GM21576 (cell line): ENCODE results near the gene XRN1.
A peak's percentile ranks its signal among the peaks of the same experiment; 100 is the strongest.
"Not testable (repeated sequence)": the region's sequence is repeated elsewhere in the genome, so short reads cannot be mapped to it uniquely, and the experiment has no call there.

Experiments used
- ATAC-seq: cut with Tn5 transposase; IDR thresholded peaks from one replicate; pipeline ENCODE4 v1.9.1; 2021; ENCODE audit warnings: mild to moderate bottlenecking, moderate library complexity; ENCODE audit not compliant: unreplicated experiment

XRN1 gene

GRCh38 chr3:142439499-142440220, 8.2 kb downstream of the XRN1 start:
- not testable (repeated sequence) for ATAC-seq

- not testable (repeated sequence) for ATAC-seq
These were observed 9.7 kb downstream of the XRN1 start for GRCh38 chr3:142438096-142438495.

GRCh38 chr3:142436951-142437585, 10.8 kb downstream of the XRN1 start:
- no peak for ATAC-seq

GRCh38 chr3:142434503-142434902, 13.3 kb downstream of the XRN1 start:
- no peak for ATAC-seq

GRCh38 chr3:142433110-142433509, 14.7 kb downstream of the XRN1 start:
- no peak for ATAC-seq

GRCh38 chr3:142429582-142429981, 18.3 kb downstream of the XRN1 start:
- no peak for ATAC-seq

- no peak for ATAC-seq
These were observed 23.1 kb downstream of the XRN1 start for GRCh38 chr3:142424754-142425153.

GRCh38 chr3:142418926-142419592, 28.8 kb downstream of the XRN1 start:
- no peak for ATAC-seq

GRCh38 chr3:142417302-142417701, 30.5 kb downstream of the XRN1 start:
- ATAC-seq: no peak

- ATAC-seq: not testable (repeated sequence)
These were observed 47.3 kb downstream of the XRN1 start for GRCh38 chr3:142400537-142400936.

GRCh38 chr3:142394921-142395622, 52.8 kb downstream of the XRN1 start:
- no peak for ATAC-seq

GRCh38 chr3:142385078-142385477, 62.8 kb downstream of the XRN1 start:
- ATAC-seq: no peak

GRCh38 chr3:142374687-142375086, 73.2 kb downstream of the XRN1 start:
- ATAC-seq: no peak

- ATAC-seq: not testable (repeated sequence)
These were observed 78.3 kb downstream of the XRN1 start for GRCh38 chr3:142369576-142369975.

- ATAC-seq: no peak
These were observed 81.4 kb downstream of the XRN1 start for GRCh38 chr3:142366434-142366833.

- no peak for ATAC-seq
These were observed 83.8 kb downstream of the XRN1 start for GRCh38 chr3:142363936-142364467.

GRCh38 chr3:142363433-142363832, 84.4 kb downstream of the XRN1 start:
- not testable (repeated sequence) for ATAC-seq

GRCh38 chr3:142359367-142359766, 88.5 kb downstream of the XRN1 start:
- ATAC-seq: no peak

GRCh38 chr3:142356818-142357217, 91.0 kb downstream of the XRN1 start:
- ATAC-seq: peak; percentile 77

- ATAC-seq: peak; percentile 69
These were observed 92.1 kb downstream of the XRN1 start for GRCh38 chr3:142355692-142356091.

- no peak for ATAC-seq
These were observed 93.8 kb downstream of the XRN1 start for GRCh38 chr3:142354076-142354475.
